Measurements from ENCODE around the gene RPUSD3.

- TF ChIP-seq POLR2A (IDR thresholded peaks at IDR 0.05) (no peak), CTCF (IDR thresholded peaks at IDR 0.05) (no peak)
Measured at GRCh38 chr3:9828801-9829755, 14.7 kb downstream of the RPUSD3 start.
